D721Med (cell line): ENCODE data around the gene SBF1.

ENCODE experiments used
- DNase-seq: peaks from one replicate; pipeline ENCODE4 v3.0.0; 2011; ENCODE audit warnings: low spot score; ENCODE audit not compliant: insufficient read length
- FAIRE-seq: peaks from 2 replicates; lab custom pipeline; 2011; peaks lifted over from hg19 to GRCh38; lab: Jason Lieb, UNC
- CTCF ChIP-seq: IDR thresholded peaks from 2 replicates; pipeline ENCODE4 v1.5.1; 2012; ENCODE audit warnings: mild to moderate bottlenecking, control low read depth; ENCODE audit not compliant: insufficient read depth; ENCODE audit errors: missing control alignments

The SBF1 gene

GRCh38 chr22:50423956-50424355 lies 50.9 kb downstream of the SBF1 start:
- FAIRE-seq = no peak
- DNase-seq = no peak
- no peak for TF ChIP-seq CTCF

- DNase-seq (no peak), FAIRE-seq (no peak)
- TF ChIP-seq CTCF = no peak
These were observed 51.6 kb downstream of the SBF1 start for GRCh38 chr22:50422961-50423815.

- FAIRE-seq (no peak), DNase-seq (no peak)
- no peak for TF ChIP-seq CTCF
These were observed 52.8 kb downstream of the SBF1 start for GRCh38 chr22:50422046-50422445.

- no peak for DNase-seq
- no peak for TF ChIP-seq CTCF
- no peak for FAIRE-seq
These were observed 54.3 kb downstream of the SBF1 start for GRCh38 chr22:50420581-50420980.

- FAIRE-seq (no peak), DNase-seq (no peak)
- no peak for TF ChIP-seq CTCF
These were observed 54.8 kb downstream of the SBF1 start for GRCh38 chr22:50420015-50420414.

- TF ChIP-seq CTCF = no peak
- FAIRE-seq = no peak
- no peak for DNase-seq
These were observed 55.7 kb downstream of the SBF1 start for GRCh38 chr22:50419116-50419515.

GRCh38 chr22:50418624-50419023 lies 56.2 kb downstream of the SBF1 start:
- no peak for FAIRE-seq
- DNase-seq = no peak
- no peak for TF ChIP-seq CTCF
